Neutrophil (primary cell): ENCODE data around the gene RGPD8.
A peak's percentile ranks its signal among the peaks of the same experiment; 100 is the strongest.

Source experiments
- H3K27ac ChIP-seq: fragments of 200-600 bp; sonication (generic); 2 replicates; pipeline ENCODE4 v1.5.1; 2016; ENCODE audit warnings: mild to moderate bottlenecking, moderate library complexity
- H3K27me3 ChIP-seq: fragments of 200-600 bp; sonication (generic); 2 replicates; pipeline ENCODE4 v1.6.0; 2016; ENCODE audit warnings: mild to moderate bottlenecking
- H3K36me3 ChIP-seq: fragments of 200-600 bp; sonication (generic); 2 replicates; pipeline ENCODE4 v1.5.1; 2017
- H3K4me1 ChIP-seq, 2 experiments: fragments of 200-600 bp in 1 of 2; sonication (generic) in 1 of 2; 1 replicate in 1 of 2; 2 replicates in 1 of 2; pipeline versions ENCODE4 v1.5.1 to v1.6.1; 2013 to 2016; ENCODE audit warnings: low read depth in 1 of 2, low read length in 1 of 2, mild to moderate bottlenecking in 1 of 2, moderate library complexity in 1 of 2; ENCODE audit not compliant: control insufficient read depth in 1 of 2, insufficient read depth in 1 of 2
- H3K4me3 ChIP-seq, 2 experiments: fragments of 200-600 bp in 1 of 2; sonication (generic) in 1 of 2; 1 replicate in 1 of 2; 2 replicates in 1 of 2; pipeline ENCODE4 v1.5.1; 2013 to 2016; ENCODE audit warnings: low read depth in 1 of 2, low read length in 1 of 2, mild to moderate bottlenecking in 1 of 2, moderate library complexity in 1 of 2
- H3K9me3 ChIP-seq: fragments of 200-600 bp; sonication (generic); 2 replicates; pipeline ENCODE4 v1.5.1; 2016
- TF ChIP-seq, protein P1 (sequence below): fragments of 200-600 bp; sonication (generic); IDR thresholded peaks from 2 replicates; pipeline ENCODE4 v1.5.1; 2016; ENCODE audit warnings: antibody characterized with exemption

The RGPD8 gene

DNA sequence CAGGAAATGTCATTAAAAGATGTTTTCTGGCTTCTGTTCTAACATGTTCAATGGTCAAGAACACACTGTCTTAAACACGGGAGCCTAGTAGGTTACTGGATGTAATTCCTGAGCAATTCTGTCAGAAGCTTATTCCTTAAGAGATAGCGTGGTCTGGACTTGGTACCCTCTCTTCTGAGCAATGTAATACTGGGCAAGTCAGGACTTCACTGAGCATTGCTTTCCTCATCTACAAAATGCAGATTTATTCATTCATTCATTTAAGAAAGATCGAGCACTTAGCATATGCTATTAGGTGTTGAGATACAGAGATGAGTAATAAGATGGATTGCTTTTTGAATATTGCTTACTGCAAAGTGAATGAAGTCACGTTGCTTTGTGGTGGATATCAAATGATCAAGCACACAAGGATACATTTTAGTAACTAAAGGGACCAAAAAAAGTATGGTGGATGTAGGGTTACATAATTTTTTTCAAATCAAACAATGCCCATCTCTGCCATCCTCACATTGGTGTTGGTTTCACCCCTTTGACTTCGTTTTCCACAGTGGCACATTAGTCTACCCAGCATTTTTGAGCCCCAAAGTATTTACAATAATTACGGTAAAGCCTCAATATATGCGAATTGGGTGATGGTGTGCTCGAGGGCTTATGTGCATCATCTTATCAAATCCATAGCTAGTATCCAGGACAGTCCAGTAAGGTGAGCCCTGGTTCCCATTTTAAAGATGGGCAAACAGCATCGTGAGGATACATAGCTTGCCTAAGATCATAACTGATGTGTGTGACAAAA lies 92.8 kb downstream of the RGPD8 start:
- H3K36me3 ChIP-seq, result no peaks in the 10 kb centered on the region
- H3K4me1 ChIP-seq, result peaks cover 27 to 32% of the 10 kb centered on the region in 2 experiments
- no peak overlapping the region for H3K27ac ChIP-seq
- TF ChIP-seq, protein P1, sequence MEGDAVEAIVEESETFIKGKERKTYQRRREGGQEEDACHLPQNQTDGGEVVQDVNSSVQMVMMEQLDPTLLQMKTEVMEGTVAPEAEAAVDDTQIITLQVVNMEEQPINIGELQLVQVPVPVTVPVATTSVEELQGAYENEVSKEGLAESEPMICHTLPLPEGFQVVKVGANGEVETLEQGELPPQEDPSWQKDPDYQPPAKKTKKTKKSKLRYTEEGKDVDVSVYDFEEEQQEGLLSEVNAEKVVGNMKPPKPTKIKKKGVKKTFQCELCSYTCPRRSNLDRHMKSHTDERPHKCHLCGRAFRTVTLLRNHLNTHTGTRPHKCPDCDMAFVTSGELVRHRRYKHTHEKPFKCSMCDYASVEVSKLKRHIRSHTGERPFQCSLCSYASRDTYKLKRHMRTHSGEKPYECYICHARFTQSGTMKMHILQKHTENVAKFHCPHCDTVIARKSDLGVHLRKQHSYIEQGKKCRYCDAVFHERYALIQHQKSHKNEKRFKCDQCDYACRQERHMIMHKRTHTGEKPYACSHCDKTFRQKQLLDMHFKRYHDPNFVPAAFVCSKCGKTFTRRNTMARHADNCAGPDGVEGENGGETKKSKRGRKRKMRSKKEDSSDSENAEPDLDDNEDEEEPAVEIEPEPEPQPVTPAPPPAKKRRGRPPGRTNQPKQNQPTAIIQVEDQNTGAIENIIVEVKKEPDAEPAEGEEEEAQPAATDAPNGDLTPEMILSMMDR, result no peak
- no peaks in the 10 kb centered on the region for H3K27me3 ChIP-seq
- H3K9me3 ChIP-seq, result no peaks in the 10 kb centered on the region
- no peak overlapping the region for H3K4me3 ChIP-seq

DNA sequence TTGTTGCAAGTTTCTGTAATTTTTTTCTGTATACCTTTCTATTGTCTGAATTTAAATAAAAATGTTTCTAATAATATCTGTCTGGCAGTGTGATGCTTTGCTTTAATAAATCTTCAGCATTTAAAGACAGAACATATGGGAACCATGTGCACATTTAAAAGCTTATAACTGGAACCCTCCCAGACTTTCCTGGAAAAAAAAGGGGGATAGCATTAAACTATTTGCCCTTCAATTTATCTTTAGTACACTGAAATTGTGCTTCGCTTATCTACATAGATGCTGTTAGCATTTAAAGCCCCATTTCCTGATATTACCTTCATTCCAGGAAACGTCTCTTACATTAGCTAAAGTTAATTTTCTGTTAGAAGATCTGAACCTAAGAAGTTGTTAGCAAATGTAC lies 93.5 kb downstream of the RGPD8 start:
- TF ChIP-seq, protein P1, result no peak

DNA sequence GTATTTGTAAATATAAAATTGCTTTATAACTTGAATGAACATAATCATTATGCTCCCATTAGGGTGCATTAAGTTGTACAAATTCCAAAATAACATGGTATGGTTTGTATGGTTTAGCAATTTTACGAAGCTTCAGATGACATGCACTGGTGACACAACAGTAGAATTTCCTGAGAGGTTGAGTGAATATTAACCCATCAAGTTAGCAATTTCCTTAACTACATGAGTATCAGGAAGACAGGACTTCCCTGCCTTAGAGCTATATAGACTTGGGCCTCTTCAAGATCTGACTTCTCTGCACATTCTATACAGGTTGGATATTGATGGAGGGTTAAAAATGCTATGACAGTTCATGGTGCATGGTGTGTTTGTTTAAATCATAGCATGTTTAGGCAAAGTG lies 97.8 kb downstream of the RGPD8 start:
- Histone ChIP-seq H3K4me1 (peaks cover 29 to 36% of the 10 kb centered on the region in 2 experiments), H3K36me3 (peaks cover 13% of the 10 kb centered on the region), H3K4me3 (peak overlapping the region in 1 of 2 experiments; percentile 25), H3K27ac (peak overlapping the region; percentile 76), H3K27me3 (no peaks in the 10 kb centered on the region), H3K9me3 (no peaks in the 10 kb centered on the region)
- TF ChIP-seq, protein P1, result no peak

More for the DNA sequence above, 93.5 kb downstream of the RGPD8 start:
- Histone ChIP-seq H3K4me3 (no peak overlapping the region), H3K27me3 (no peaks in the 10 kb centered on the region), H3K36me3 (no peaks in the 10 kb centered on the region), H3K27ac (no peak overlapping the region), H3K4me1 (peaks cover 34 to 38% of the 10 kb centered on the region in 2 experiments), H3K9me3 (no peaks in the 10 kb centered on the region)

DNA sequence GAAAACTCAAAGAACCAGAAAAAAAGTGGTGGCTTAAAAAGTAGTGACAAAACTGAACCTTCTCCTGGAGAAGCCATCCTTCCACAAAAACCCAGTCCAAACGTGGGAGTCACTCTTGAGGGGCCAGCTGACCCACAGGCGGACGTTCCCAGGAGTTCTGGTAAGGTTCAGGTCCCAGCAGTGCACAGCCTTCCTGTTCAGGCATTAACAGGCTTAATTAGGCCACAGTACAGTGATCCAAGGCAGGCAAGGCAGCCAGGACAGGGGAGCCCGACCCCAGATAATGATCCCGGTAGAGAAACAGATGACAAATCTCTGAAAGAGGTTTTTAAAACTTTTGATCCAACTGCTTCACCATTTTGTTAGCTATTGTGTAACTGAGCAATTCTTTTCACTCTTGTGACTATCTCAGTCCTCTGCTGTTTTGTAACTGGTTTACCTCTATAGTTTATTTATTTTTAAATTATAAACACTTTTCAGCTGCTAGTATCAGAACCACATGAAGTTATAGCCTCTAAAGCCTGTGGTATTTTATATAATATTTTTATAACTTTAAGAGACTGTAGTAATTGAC lies 101.2 kb downstream of the RGPD8 start:
- Histone ChIP-seq H3K9me3 (no peaks in the 10 kb centered on the region), H3K27me3 (no peaks in the 10 kb centered on the region), H3K4me3 (no peak overlapping the region), H3K4me1 (peaks cover 29 to 36% of the 10 kb centered on the region in 2 experiments), H3K36me3 (peaks cover 13% of the 10 kb centered on the region), H3K27ac (no peak overlapping the region)
- TF ChIP-seq, protein P1, result no peak

DNA sequence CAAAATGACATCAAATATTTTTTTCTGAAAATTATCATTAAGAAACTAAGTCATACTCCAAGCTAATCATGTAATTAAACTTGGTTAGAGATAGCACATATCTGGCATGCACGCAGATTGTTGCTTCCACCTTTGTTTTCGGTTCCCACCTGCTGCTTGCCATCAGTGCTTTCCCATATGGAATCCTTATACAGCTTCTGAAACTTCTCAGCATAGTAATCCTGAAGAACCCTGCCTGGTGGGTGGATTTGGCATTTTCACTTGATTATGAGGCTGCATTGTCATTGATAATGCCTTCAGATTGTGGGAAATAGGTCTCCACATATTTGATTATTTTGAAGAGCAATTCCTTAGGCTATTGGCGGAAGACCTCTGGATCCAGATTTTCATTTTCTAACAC lies 110.5 kb downstream of the RGPD8 start:
- H3K36me3 ChIP-seq, result peaks cover 39% of the 10 kb centered on the region
- H3K27ac ChIP-seq, result no peak overlapping the region
- no peak overlapping the region for H3K4me3 ChIP-seq
- TF ChIP-seq, protein P1, result no peak
- H3K27me3 ChIP-seq, result no peaks in the 10 kb centered on the region
- no peaks in the 10 kb centered on the region for H3K9me3 ChIP-seq
- H3K4me1 ChIP-seq, result no peaks in the 10 kb centered on the region
